ENCODE measurements around the gene TPK1.

The TPK1 gene

GRCh38 chr7:144723301-144723700, 112.6 kb downstream of the TPK1 start:
- DNase-seq (ENCODE audit: low spot score): no peak

- DNase-seq (ENCODE audit: low spot score): no peak
These were observed 115.1 kb downstream of the TPK1 start for GRCh38 chr7:144720710-144721109.

GRCh38 chr7:144720149-144720548, 115.7 kb downstream of the TPK1 start:
- DNase-seq (ENCODE audit: low spot score): no peak

GRCh38 chr7:144717720-144718119, 118.1 kb downstream of the TPK1 start:
- DNase-seq (ENCODE audit: low spot score): no peak

- DNase-seq (ENCODE audit: low spot score): no peak
These were observed 122.0 kb downstream of the TPK1 start for GRCh38 chr7:144713850-144714249.

- no peak for DNase-seq (ENCODE audit: low spot score)
These were observed 125.1 kb downstream of the TPK1 start for GRCh38 chr7:144710791-144711190.

- DNase-seq (ENCODE audit: low spot score): no peak
These were observed 126.8 kb downstream of the TPK1 start for GRCh38 chr7:144709066-144709465.

GRCh38 chr7:144691240-144691639, 144.6 kb downstream of the TPK1 start:
- no peak for DNase-seq (ENCODE audit: low spot score)

- DNase-seq (ENCODE audit: low spot score): no peak
These were observed 153.1 kb downstream of the TPK1 start for GRCh38 chr7:144682581-144683280.

- DNase-seq (ENCODE audit: low spot score): no peak
These were observed 159.4 kb downstream of the TPK1 start for GRCh38 chr7:144676492-144676891.

GRCh38 chr7:144674550-144674949, 161.3 kb downstream of the TPK1 start:
- no peak for DNase-seq (ENCODE audit: low spot score)

- DNase-seq (ENCODE audit: low spot score): no peak
These were observed 163.0 kb downstream of the TPK1 start for GRCh38 chr7:144672869-144673268.

GRCh38 chr7:144671429-144671828, 164.4 kb downstream of the TPK1 start:
- no peak for DNase-seq (ENCODE audit: low spot score)

- DNase-seq (ENCODE audit: low spot score): no peak
These were observed 165.6 kb downstream of the TPK1 start for GRCh38 chr7:144670218-144670617.

GRCh38 chr7:144668503-144668902, 167.3 kb downstream of the TPK1 start:
- DNase-seq (ENCODE audit: low spot score): no peak

- no peak for DNase-seq (ENCODE audit: low spot score)
These were observed 170.0 kb downstream of the TPK1 start for GRCh38 chr7:144665689-144666381.

GRCh38 chr7:144659211-144659610, 176.6 kb downstream of the TPK1 start:
- no peak for DNase-seq (ENCODE audit: low spot score)

- DNase-seq (ENCODE audit: low spot score): no peak
These were observed 178.8 kb downstream of the TPK1 start for GRCh38 chr7:144656965-144657517.

- no peak for DNase-seq (ENCODE audit: low spot score)
These were observed 182.4 kb downstream of the TPK1 start for GRCh38 chr7:144653449-144653848.

- DNase-seq (ENCODE audit: low spot score): no peak
These were observed 185.4 kb downstream of the TPK1 start for GRCh38 chr7:144650439-144650838.

- DNase-seq (ENCODE audit: low spot score): no peak
These were observed 186.7 kb downstream of the TPK1 start for GRCh38 chr7:144649120-144649519.

GRCh38 chr7:144641389-144642044, 194.3 kb downstream of the TPK1 start:
- no peak for DNase-seq (ENCODE audit: low spot score)

GRCh38 chr7:144632724-144633123, 203.1 kb downstream of the TPK1 start:
- DNase-seq (ENCODE audit: low spot score): no peak

Measured in AG20443 (cell line).